Measurements from ENCODE around the gene PNMT. TPM values are rescaled to one million over a fixed set of nuclear protein-coding genes. Genes with fewer than 3 reads are reported as not detected.
A peak's percentile ranks its signal among the peaks of the same experiment; 100 is the strongest.

Gene PNMT
- total RNA-seq, 2 donors from 2014 or later, result 0.47 TPM; not detected in 1

- intact Hi-C loops (cut with DNase I), result loop anchor here (5.0 kb wide), 1 partner anchor 118 kb away; no protein-coding TSS in a partner anchor
Measured at GRCh38 chr17:39665642-39666224, 2.5 kb upstream of the PNMT start.

GRCh38 chr17:39666231-39666600, 2.0 kb upstream of the PNMT start:
- H3K27me3 ChIP-seq, result peaks cover 20% of the 10 kb centered on the region
- H3K9ac ChIP-seq (ENCODE audit: low read depth in 2 of 2, low read length in 2 of 2), result no peak overlapping the region
- H3K9me3 ChIP-seq, result no peaks in the 10 kb centered on the region
- intact Hi-C loops (cut with DNase I), result loop anchor here (5.0 kb wide), 1 partner anchor 119 kb away; no protein-coding TSS in a partner anchor
- DNase-seq, result no peak
- no peaks in the 10 kb centered on the region for H3K36me3 ChIP-seq
- H3K27ac ChIP-seq, result no peak overlapping the region
- H3K4me1 ChIP-seq, result peaks cover 23% of the 10 kb centered on the region
- TF ChIP-seq CTCF (IDR thresholded peaks at IDR 0.05), result no peak
- no peak overlapping the region for H3K4me3 ChIP-seq

More at GRCh38 chr17:39665642-39666224, 2.5 kb upstream of the PNMT start:
- Histone ChIP-seq H3K27me3 (peaks cover 20% of the 10 kb centered on the region), H3K36me3 (peaks cover 5% of the 10 kb centered on the region), H3K4me1 (peaks cover 23% of the 10 kb centered on the region), H3K9me3 (no peaks in the 10 kb centered on the region), H3K27ac (no peak overlapping the region), H3K4me3 (no peak overlapping the region), H3K9ac (ENCODE audit: low read depth in 2 of 2, low read length in 2 of 2) (peak overlapping the region in 1 of 2 donors; percentile 19)
- no peak for TF ChIP-seq CTCF (IDR thresholded peaks at IDR 0.05)
- no peak for DNase-seq

- TF ChIP-seq CTCF (IDR thresholded peaks at IDR 0.05), result no peak
- Histone ChIP-seq H3K9ac (ENCODE audit: low read depth in 2 of 2, low read length in 2 of 2) (no peak overlapping the region), H3K27ac (no peak overlapping the region), H3K4me1 (peaks cover 23% of the 10 kb centered on the region), H3K9me3 (no peaks in the 10 kb centered on the region), H3K27me3 (peaks cover 20% of the 10 kb centered on the region), H3K4me3 (no peak overlapping the region), H3K36me3 (no peaks in the 10 kb centered on the region)
- intact Hi-C loops (cut with DNase I), result loop anchor here (5.0 kb wide), 1 partner anchor 119 kb away; no protein-coding TSS in a partner anchor
- DNase-seq, result no peak
Measured at GRCh38 chr17:39666601-39667261, 1.5 kb upstream of the PNMT start.

GRCh38 chr17:39667262-39667944, 850 bp upstream of the PNMT start:
- Histone ChIP-seq H3K9ac (ENCODE audit: low read depth in 2 of 2, low read length in 2 of 2) (no peak overlapping the region), H3K27me3 (peaks cover 20% of the 10 kb centered on the region)

More at GRCh38 chr17:39667262-39667944, 850 bp upstream of the PNMT start:
- H3K9me3 ChIP-seq, result no peaks in the 10 kb centered on the region
- H3K27ac ChIP-seq, result no peak overlapping the region
- peak overlapping the region; percentile 29 for H3K4me3 ChIP-seq
- intact Hi-C loops (cut with DNase I), result loop anchor here (5.0 kb wide), 1 partner anchor 120 kb away; no protein-coding TSS in a partner anchor
- no peaks in the 10 kb centered on the region for H3K36me3 ChIP-seq
- H3K4me1 ChIP-seq, result peaks cover 23% of the 10 kb centered on the region
- no peak for DNase-seq
- no peak for TF ChIP-seq CTCF (IDR thresholded peaks at IDR 0.05)

All from colonic mucosa (tissue), 4 donors.